ENCODE results near the gene ENAH.

DNA sequence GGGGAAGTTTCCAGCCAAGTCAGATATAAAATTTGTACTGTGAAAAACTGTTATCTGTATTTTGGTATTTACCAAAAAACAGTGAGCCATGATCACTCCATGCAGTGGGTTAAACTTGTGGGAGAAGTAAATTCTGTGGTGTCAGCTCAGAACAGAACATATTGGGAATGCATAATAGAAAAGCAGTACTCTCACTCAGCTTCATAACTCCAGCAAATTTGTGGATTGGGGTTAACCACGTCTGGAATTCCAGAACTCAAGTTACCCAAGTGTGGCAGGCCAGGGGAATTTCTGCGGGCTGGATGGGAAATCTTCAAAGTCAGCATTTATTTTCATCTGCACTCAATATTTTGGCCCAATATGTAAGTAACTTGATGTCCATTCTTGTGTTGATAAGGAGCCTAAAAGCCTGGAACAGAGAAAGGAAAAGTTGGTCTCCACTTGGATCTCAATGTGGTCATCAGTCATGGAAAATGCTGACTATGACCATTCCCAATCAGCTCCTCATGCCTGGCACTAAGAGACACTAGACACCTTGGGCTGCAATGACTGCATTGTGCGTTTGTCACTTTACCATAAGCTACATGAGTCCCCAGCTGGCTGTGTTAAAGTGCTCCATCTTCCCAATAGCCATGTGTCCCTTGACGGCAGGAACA is 39.1 kb upstream of the ENAH start:
- TF ChIP-seq CTCF (conservative IDR thresholded peaks at IDR 0.05 in 1 of 2, IDR thresholded peaks at IDR 0.05 in 1 of 2; ENCODE audit: low read depth in 1 of 2, low read length in 2 of 2) = no peak
- TF ChIP-seq EZH2 (IDR thresholded peaks at IDR 0.05; ENCODE audit: low read length, missing control alignments) = no peak

Measured in fibroblast of lung (primary cell).